ENCODE measurements around the gene ZNF552. TPM values are rescaled to one million over a fixed set of nuclear protein-coding genes. Genes with fewer than 3 reads are reported as not detected.
"Not testable (repeated sequence)": the region's sequence is repeated elsewhere in the genome, so short reads cannot be mapped to it uniquely, and the experiment has no call there.

Gene ZNF552
- total RNA-seq, 1 experiment from 2014 or later: 9.2 TPM

DNA sequence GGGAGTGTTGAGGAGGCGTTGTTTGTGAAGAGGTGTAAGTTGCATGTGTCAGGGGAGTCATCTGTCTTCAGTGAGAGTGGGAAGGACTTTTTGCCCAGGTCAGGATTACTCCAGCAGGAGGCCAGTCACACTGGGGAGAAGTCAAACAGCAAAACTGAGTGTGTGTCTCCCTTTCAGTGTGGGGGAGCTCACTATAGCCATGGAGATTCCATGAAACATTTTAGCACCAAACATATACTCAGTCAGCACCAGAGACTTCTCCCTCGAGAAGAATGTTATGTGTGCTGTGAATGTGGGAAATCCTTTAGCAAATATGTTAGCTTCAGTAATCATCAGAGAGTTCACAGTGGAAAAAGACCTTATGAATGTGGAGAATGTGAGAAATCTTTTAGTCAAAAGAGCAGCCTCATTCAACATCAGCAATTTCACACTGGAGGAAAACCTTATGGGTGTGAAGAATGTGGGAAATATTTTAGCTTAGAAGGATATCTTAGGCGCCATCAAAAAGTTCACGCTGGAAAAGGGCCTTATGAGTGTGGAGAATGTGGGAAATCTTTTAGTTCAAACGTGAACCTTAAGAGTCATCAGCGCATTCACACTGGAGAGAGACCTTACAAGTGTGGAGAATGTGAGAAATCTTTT lies 26.5 kb upstream of the ZNF552 start:
- TF ChIP-seq, protein P1, sequence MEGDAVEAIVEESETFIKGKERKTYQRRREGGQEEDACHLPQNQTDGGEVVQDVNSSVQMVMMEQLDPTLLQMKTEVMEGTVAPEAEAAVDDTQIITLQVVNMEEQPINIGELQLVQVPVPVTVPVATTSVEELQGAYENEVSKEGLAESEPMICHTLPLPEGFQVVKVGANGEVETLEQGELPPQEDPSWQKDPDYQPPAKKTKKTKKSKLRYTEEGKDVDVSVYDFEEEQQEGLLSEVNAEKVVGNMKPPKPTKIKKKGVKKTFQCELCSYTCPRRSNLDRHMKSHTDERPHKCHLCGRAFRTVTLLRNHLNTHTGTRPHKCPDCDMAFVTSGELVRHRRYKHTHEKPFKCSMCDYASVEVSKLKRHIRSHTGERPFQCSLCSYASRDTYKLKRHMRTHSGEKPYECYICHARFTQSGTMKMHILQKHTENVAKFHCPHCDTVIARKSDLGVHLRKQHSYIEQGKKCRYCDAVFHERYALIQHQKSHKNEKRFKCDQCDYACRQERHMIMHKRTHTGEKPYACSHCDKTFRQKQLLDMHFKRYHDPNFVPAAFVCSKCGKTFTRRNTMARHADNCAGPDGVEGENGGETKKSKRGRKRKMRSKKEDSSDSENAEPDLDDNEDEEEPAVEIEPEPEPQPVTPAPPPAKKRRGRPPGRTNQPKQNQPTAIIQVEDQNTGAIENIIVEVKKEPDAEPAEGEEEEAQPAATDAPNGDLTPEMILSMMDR (conservative IDR thresholded peaks at IDR 0.05): no peak
- peaks cover 17% of the 10 kb centered on the region; the same call in 1 of the 2 replicates for H3K79me2 ChIP-seq (ENCODE audit: insufficient read depth, low read length)
- Mint-ChIP-seq H3K27ac (peak overlapping the region in 1 of 3 experiments; percentile 13; a peak in 1 of 7 replicates), H3K4me1 (no peaks in the 10 kb centered on the region), H3K9me3 (no peaks in the 10 kb centered on the region), H3K27me3 (ENCODE audit: low read depth) (no peaks in the 10 kb centered on the region), H3K36me3 (ENCODE audit: insufficient read depth in 1 of 3, low read depth in 3 of 3) (peaks cover 43 to 82% (median 61%) of the 10 kb centered on the region in 3 experiments; a peak in 6 of 7 replicates), H3K4me3 (no peak overlapping the region)
- no peaks in the 10 kb centered on the region for H3K79me1 ChIP-seq (ENCODE audit: insufficient read depth, low read depth, low read length, poor library complexity, severe bottlenecking)
- no peak overlapping the region for H2AK5ac ChIP-seq (ENCODE audit: insufficient read length, low read length)
- no peaks in the 10 kb centered on the region for H3K23me2 ChIP-seq (ENCODE audit: insufficient read length, low read depth, low read length, poor library complexity, severe bottlenecking)
- no peak for DNase-seq
- H2BK120ac ChIP-seq (ENCODE audit: low read depth, low read length, poor library complexity, severe bottlenecking): no peak overlapping the region
- no peak overlapping the region for H3K27ac ChIP-seq (ENCODE audit: insufficient read length, low read depth, low read length)
- no peak overlapping the region for H3K18ac ChIP-seq (ENCODE audit: insufficient read length, low read depth, low read length)
- H3K4me2 ChIP-seq (ENCODE audit: insufficient read depth, insufficient read length, low read length): no peak overlapping the region
- no peak overlapping the region for H3T11ph ChIP-seq (ENCODE audit: low read length)
- no peak overlapping the region for H3K14ac ChIP-seq (ENCODE audit: insufficient read depth, low read length)
- no peak overlapping the region for H4K5ac ChIP-seq (ENCODE audit: insufficient read length, low read depth, low read length)
- H2BK20ac ChIP-seq (ENCODE audit: low read depth, low read length, poor library complexity, severe bottlenecking): no peak overlapping the region
- H2BK5ac ChIP-seq (ENCODE audit: insufficient read length, low read length): no peak overlapping the region
- no peaks in the 10 kb centered on the region for H3K4me1 ChIP-seq (ENCODE audit: insufficient read depth, low read length)
- no peak overlapping the region for H3K9ac ChIP-seq (ENCODE audit: extremely low read depth, insufficient read length, low read length)
- H3K56ac ChIP-seq (ENCODE audit: insufficient read length, low read depth, low read length): no peak overlapping the region
- H3K23ac ChIP-seq (ENCODE audit: insufficient read length, low read depth, low read length): no peak overlapping the region
- no peak overlapping the region for H2AFZ ChIP-seq (ENCODE audit: low read length)
- WGBS (ENCODE audit: extremely low coverage, insufficient read length, low lambda C conversion rate): no CpG with 5 or more reads among the region's 6 CpGs
- no peaks in the 10 kb centered on the region for H3K27me3 ChIP-seq (ENCODE audit: insufficient read depth, low read length)
- no peak overlapping the region for H2BK15ac ChIP-seq (ENCODE audit: low read depth, low read length)
- H4K8ac ChIP-seq (replicated peaks; ENCODE audit: insufficient read length, low read depth, low read length): no peak overlapping the region
- no peak overlapping the region for H2BK12ac ChIP-seq (ENCODE audit: insufficient read length, low read depth, low read length)
- no peaks in the 10 kb centered on the region for H3K9me3 ChIP-seq (ENCODE audit: control insufficient read depth, low read depth, low read length)
- no peak overlapping the region for H4K91ac ChIP-seq (ENCODE audit: insufficient read length, low read depth, low read length)
- no peak overlapping the region for H3K4ac ChIP-seq (ENCODE audit: low read depth, low read length)
- H4K20me1 ChIP-seq (ENCODE audit: control insufficient read depth, insufficient read depth, insufficient read length): no peaks in the 10 kb centered on the region

GRCh38 chr19:57838622-57839191 lies 24.0 kb upstream of the ZNF552 start:
- not testable (repeated sequence) for H2AK5ac ChIP-seq (ENCODE audit: insufficient read length, low read length); H3K4ac ChIP-seq (ENCODE audit: low read depth, low read length); H3K56ac ChIP-seq (ENCODE audit: insufficient read length, low read depth, low read length); H3K27ac ChIP-seq (ENCODE audit: insufficient read length, low read depth, low read length); H3K4me1 ChIP-seq (ENCODE audit: insufficient read depth, low read length); H4K20me1 ChIP-seq (ENCODE audit: control insufficient read depth, insufficient read depth, insufficient read length); H2BK5ac ChIP-seq (ENCODE audit: insufficient read length, low read length); H3K9me3 Mint-ChIP-seq; H2BK12ac ChIP-seq (ENCODE audit: insufficient read length, low read depth, low read length); H2BK20ac ChIP-seq (ENCODE audit: low read depth, low read length, poor library complexity, severe bottlenecking); H3K23ac ChIP-seq (ENCODE audit: insufficient read length, low read depth, low read length); H3K27ac Mint-ChIP-seq; H4K91ac ChIP-seq (ENCODE audit: insufficient read length, low read depth, low read length); H3K4me2 ChIP-seq (ENCODE audit: insufficient read depth, insufficient read length, low read length); H3K27me3 ChIP-seq (ENCODE audit: insufficient read depth, low read length); H3K9ac ChIP-seq (ENCODE audit: extremely low read depth, insufficient read length, low read length); H3K27me3 Mint-ChIP-seq (ENCODE audit: low read depth); H4K8ac ChIP-seq (replicated peaks; ENCODE audit: insufficient read length, low read depth, low read length); DNase-seq; H3K79me1 ChIP-seq (ENCODE audit: insufficient read depth, low read depth, low read length, poor library complexity, severe bottlenecking); H2BK15ac ChIP-seq (ENCODE audit: low read depth, low read length); H2BK120ac ChIP-seq (ENCODE audit: low read depth, low read length, poor library complexity, severe bottlenecking); H3K4me1 Mint-ChIP-seq; H3K9me3 ChIP-seq (ENCODE audit: control insufficient read depth, low read depth, low read length); H3K18ac ChIP-seq (ENCODE audit: insufficient read length, low read depth, low read length); H3K14ac ChIP-seq (ENCODE audit: insufficient read depth, low read length); H3T11ph ChIP-seq (ENCODE audit: low read length); H3K4me3 Mint-ChIP-seq; H2AFZ ChIP-seq (ENCODE audit: low read length); H4K5ac ChIP-seq (ENCODE audit: insufficient read length, low read depth, low read length); H3K23me2 ChIP-seq (ENCODE audit: insufficient read length, low read depth, low read length, poor library complexity, severe bottlenecking)
- peaks cover 35 to 64% (median 54%) of the 10 kb centered on the region in 3 experiments; a peak in 6 of 7 replicates for H3K36me3 Mint-ChIP-seq (ENCODE audit: insufficient read depth in 1 of 3, low read depth in 3 of 3)
- WGBS (ENCODE audit: extremely low coverage, insufficient read length, low lambda C conversion rate): no CpG with 5 or more reads among the region's 5 CpGs
- H3K79me2 ChIP-seq (ENCODE audit: insufficient read depth, low read length): peaks cover 17% of the 10 kb centered on the region; the same call in 1 of the 2 replicates

Data from H9 (cell line).